ENCODE measurements around the gene C3orf62.

GRCh38 chr3:49313896-49314688, 37.1 kb upstream of the C3orf62 start:
- TF ChIP-seq, protein P1, sequence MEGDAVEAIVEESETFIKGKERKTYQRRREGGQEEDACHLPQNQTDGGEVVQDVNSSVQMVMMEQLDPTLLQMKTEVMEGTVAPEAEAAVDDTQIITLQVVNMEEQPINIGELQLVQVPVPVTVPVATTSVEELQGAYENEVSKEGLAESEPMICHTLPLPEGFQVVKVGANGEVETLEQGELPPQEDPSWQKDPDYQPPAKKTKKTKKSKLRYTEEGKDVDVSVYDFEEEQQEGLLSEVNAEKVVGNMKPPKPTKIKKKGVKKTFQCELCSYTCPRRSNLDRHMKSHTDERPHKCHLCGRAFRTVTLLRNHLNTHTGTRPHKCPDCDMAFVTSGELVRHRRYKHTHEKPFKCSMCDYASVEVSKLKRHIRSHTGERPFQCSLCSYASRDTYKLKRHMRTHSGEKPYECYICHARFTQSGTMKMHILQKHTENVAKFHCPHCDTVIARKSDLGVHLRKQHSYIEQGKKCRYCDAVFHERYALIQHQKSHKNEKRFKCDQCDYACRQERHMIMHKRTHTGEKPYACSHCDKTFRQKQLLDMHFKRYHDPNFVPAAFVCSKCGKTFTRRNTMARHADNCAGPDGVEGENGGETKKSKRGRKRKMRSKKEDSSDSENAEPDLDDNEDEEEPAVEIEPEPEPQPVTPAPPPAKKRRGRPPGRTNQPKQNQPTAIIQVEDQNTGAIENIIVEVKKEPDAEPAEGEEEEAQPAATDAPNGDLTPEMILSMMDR (conservative IDR thresholded peaks at IDR 0.05 in 1 of 2, IDR thresholded peaks at IDR 0.05 in 1 of 2; ENCODE audit: low read depth in 1 of 2, low read length in 2 of 2): no peak
- TF ChIP-seq EZH2 (IDR thresholded peaks at IDR 0.05; ENCODE audit: low read length, missing control alignments): no peak

Data from fibroblast of lung (primary cell).